HL-60/S4 treated with retinoic acid at 250 ng/mL for 4 days and 3 days (cell line): ENCODE measurements around the gene RBSN.

ENCODE experiments used
- in situ Hi-C: fragments of 300-500 bp; cut with MboI; formaldehyde crosslinking; loops from 2 replicates; pipeline ENCODE4 v1.7.0; 2022; ENCODE audit warnings: low sequenced_read_pairs

Gene RBSN

GRCh38 chr3:15102256-15102655 is 3.3 kb upstream of the RBSN start:
- in situ Hi-C loops, result no loop called here

- in situ Hi-C loops, result no loop called here
Observed at GRCh38 chr3:15099364-15100098, 583 bp upstream of the RBSN start.

GRCh38 chr3:15097891-15098290 is 1.1 kb downstream of the RBSN start:
- in situ Hi-C loops, result no loop called here

GRCh38 chr3:15096046-15096445 is 2.9 kb downstream of the RBSN start:
- in situ Hi-C loops, result no loop called here

- in situ Hi-C loops, result no loop called here
Observed at GRCh38 chr3:15094187-15094875, 4.6 kb downstream of the RBSN start.

GRCh38 chr3:15092686-15093085 is 6.3 kb downstream of the RBSN start:
- in situ Hi-C loops, result no loop called here

GRCh38 chr3:15091575-15091974 is 7.4 kb downstream of the RBSN start:
- in situ Hi-C loops, result no loop called here

GRCh38 chr3:15089201-15089600 is 9.7 kb downstream of the RBSN start:
- in situ Hi-C loops, result no loop called here

GRCh38 chr3:15086699-15087098 is 12.2 kb downstream of the RBSN start:
- in situ Hi-C loops, result no loop called here

- in situ Hi-C loops, result no loop called here
Observed at GRCh38 chr3:15086263-15086662, 12.7 kb downstream of the RBSN start.

- in situ Hi-C loops, result no loop called here
Observed at GRCh38 chr3:15083252-15083651, 15.7 kb downstream of the RBSN start.

GRCh38 chr3:15081960-15082664 is 16.8 kb downstream of the RBSN start:
- in situ Hi-C loops, result no loop called here

- in situ Hi-C loops, result no loop called here
Observed at GRCh38 chr3:15079091-15079490, 19.9 kb downstream of the RBSN start.

- in situ Hi-C loops, result no loop called here
Observed at GRCh38 chr3:15074500-15074899, 24.4 kb downstream of the RBSN start.

GRCh38 chr3:15071699-15072098 is 27.2 kb downstream of the RBSN start:
- in situ Hi-C loops, result no loop called here

GRCh38 chr3:15069441-15069840 is 29.5 kb downstream of the RBSN start:
- in situ Hi-C loops, result no loop called here

- in situ Hi-C loops, result no loop called here
Observed at GRCh38 chr3:15066467-15066866, 32.5 kb downstream of the RBSN start.

GRCh38 chr3:15065550-15066007 is 33.4 kb downstream of the RBSN start:
- in situ Hi-C loops, result no loop called here

GRCh38 chr3:15064835-15065549 is 34.0 kb downstream of the RBSN start, which contains the start of gene MRPS25:
Gene MRPS25, minus strand, starts transcription at chr3:15065315. Its CDS starts 121 bp downstream, at chr3:15065194.
- in situ Hi-C loops, result no loop called here

GRCh38 chr3:15064299-15064834 is 34.6 kb downstream of the RBSN start:
- in situ Hi-C loops, result no loop called here
